Smooth muscle cell (in vitro differentiated cells): ENCODE results near the gene WDPCP. TPM values are rescaled to one million over a fixed set of nuclear protein-coding genes. Genes with fewer than 3 reads are reported as not detected.

Experiments
- DNase-seq: peaks from one replicate; lab custom pipeline; 2025; ENCODE audit not compliant: unreplicated experiment; lab: John Stamatoyannopoulos, UW
- H2AFZ ChIP-seq: fragments of 200-600 bp; sonication (generic); 2 replicates; pipeline ENCODE4 v1.6.0; 2016; ENCODE audit warnings: antibody characterized with exemption, low read depth, mild to moderate bottlenecking
- H3F3A ChIP-seq: fragments of 200-600 bp; sonication (generic); 2 replicates; pipeline ENCODE4 v1.6.0; 2017; ENCODE audit warnings: antibody characterized with exemption, low read depth
- H3K27ac ChIP-seq: fragments of 200-600 bp; sonication (generic); 2 replicates; pipeline ENCODE4 v1.5.1; 2016; ENCODE audit warnings: low read depth, mild to moderate bottlenecking
- H3K27me3 ChIP-seq: fragments of 200-600 bp; sonication (generic); 2 replicates; pipeline ENCODE4 v1.6.1; 2016; ENCODE audit warnings: low read depth, mild to moderate bottlenecking
- H3K36me3 ChIP-seq: fragments of 200-600 bp; sonication (generic); 2 replicates; pipeline ENCODE4 v1.5.1; 2016; ENCODE audit warnings: low read depth
- H3K4me1 ChIP-seq: fragments of 200-600 bp; sonication (generic); 2 replicates; pipeline ENCODE4 v1.5.1; 2016; ENCODE audit warnings: low read depth
- H3K4me2 ChIP-seq: fragments of 200-600 bp; sonication (generic); 2 replicates; pipeline ENCODE4 v1.6.0; 2016; ENCODE audit warnings: mild to moderate bottlenecking
- H3K4me3 ChIP-seq: fragments of 200-600 bp; sonication (generic); 2 replicates; pipeline ENCODE4 v1.5.1; 2016; ENCODE audit warnings: mild to moderate bottlenecking
- H3K79me2 ChIP-seq: fragments of 200-600 bp; sonication (generic); 2 replicates; pipeline ENCODE4 v1.6.0; 2016; ENCODE audit warnings: low read depth, mild to moderate bottlenecking
- H3K9ac ChIP-seq: fragments of 200-600 bp; sonication (generic); 2 replicates; pipeline ENCODE4 v1.6.0; 2016; ENCODE audit warnings: low read depth
- H3K9me3 ChIP-seq: fragments of 200-600 bp; sonication (generic); replicated peaks from 2 replicates; pipeline ENCODE4 v1.5.1; 2016; ENCODE audit warnings: low read depth
- H4K20me1 ChIP-seq: fragments of 200-600 bp; sonication (generic); 2 replicates; pipeline ENCODE4 v1.6.0; 2016; ENCODE audit warnings: low read depth
- WGBS: methylation state at CpG from one replicate; pipeline ENCODE4 v1.1.7; 2016; ENCODE audit warnings: low lambda C conversion rate; 5-methylcytosine and 5-hydroxymethylcytosine counted together
- polyA plus RNA-seq: library from polyadenylated mRNA; unstranded; fragments of >200 nt; fragmentation: Nextera tagmentation; extraction: Ambion mirVana; gene quantifications from 2 replicates; pipeline ENCODE4 v1.2.1, GENCODE V29; 2016
- total RNA-seq: library from RNA; depleted of rRNA; stranded (reverse); fragments of >200 nt; gene quantifications from 2 replicates; pipeline ENCODE4 v1.2.3, GENCODE V29; 2014
- TF ChIP-seq, protein P1 (sequence below): fragments of 200-600 bp; sonication (generic); IDR thresholded peaks from 2 replicates; pipeline ENCODE4 v1.5.1; 2017; ENCODE audit warnings: borderline replicate concordance, mild to moderate bottlenecking, antibody characterized with exemption; ENCODE audit not compliant: insufficient read depth, poor library complexity, severe bottlenecking

The WDPCP gene
- total and polyA plus RNA-seq, 2 experiments from 2014 or later = 7.5 to 8.1 TPM

DNA sequence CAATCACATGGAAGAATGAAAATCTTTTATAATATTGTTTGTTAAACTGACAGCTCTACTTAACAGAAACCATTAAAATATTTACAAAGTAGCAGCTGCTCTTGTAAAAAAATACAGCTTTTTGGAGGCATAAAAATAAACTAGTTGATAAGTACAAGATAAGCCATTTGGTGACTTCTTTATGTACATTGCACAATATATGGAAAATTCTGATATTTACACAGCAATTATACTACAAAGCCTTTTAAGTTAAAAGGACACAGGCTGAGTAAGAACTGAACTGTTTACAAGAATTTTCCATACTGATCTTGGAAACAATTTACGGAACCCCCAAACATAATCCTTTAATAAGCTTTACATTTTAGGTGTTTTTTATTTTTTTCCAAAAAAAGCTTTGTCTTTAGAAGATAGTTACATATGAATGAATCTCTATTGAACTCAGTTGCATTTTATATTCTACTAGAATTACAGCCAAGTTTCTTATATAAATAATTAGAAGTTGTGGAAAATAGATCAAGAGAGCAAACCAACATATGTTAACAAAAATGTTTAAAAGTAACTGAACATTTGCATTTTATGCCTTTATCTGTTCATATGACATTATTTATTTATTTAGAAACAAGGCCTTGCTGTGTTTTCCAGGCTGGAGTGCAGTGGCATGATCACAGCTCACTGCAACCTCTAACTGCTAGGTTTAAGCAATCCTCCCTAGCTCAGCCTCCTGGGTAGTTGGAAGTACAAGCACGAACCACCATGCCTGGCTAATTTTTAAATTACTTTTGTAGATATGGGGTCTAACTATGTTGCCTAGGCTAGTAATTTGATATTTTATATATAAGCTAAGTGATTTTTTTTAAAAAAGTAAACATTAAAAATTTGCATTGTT lies 395.1 kb downstream of the WDPCP start:
- Histone ChIP-seq H3K4me2 (no peak overlapping the region), H3K27me3 (no peaks in the 10 kb centered on the region), H2AFZ (no peak overlapping the region), H3K27ac (no peak overlapping the region), H4K20me1 (no peaks in the 10 kb centered on the region), H3K36me3 (no peaks in the 10 kb centered on the region), H3K4me3 (no peak overlapping the region), H3K9ac (no peak overlapping the region), H3F3A (no peaks in the 10 kb centered on the region), H3K4me1 (no peaks in the 10 kb centered on the region), H3K79me2 (no peaks in the 10 kb centered on the region), H3K9me3 (peaks cover under 1% of the 10 kb centered on the region)
- no peak for DNase-seq
- TF ChIP-seq, protein P1, sequence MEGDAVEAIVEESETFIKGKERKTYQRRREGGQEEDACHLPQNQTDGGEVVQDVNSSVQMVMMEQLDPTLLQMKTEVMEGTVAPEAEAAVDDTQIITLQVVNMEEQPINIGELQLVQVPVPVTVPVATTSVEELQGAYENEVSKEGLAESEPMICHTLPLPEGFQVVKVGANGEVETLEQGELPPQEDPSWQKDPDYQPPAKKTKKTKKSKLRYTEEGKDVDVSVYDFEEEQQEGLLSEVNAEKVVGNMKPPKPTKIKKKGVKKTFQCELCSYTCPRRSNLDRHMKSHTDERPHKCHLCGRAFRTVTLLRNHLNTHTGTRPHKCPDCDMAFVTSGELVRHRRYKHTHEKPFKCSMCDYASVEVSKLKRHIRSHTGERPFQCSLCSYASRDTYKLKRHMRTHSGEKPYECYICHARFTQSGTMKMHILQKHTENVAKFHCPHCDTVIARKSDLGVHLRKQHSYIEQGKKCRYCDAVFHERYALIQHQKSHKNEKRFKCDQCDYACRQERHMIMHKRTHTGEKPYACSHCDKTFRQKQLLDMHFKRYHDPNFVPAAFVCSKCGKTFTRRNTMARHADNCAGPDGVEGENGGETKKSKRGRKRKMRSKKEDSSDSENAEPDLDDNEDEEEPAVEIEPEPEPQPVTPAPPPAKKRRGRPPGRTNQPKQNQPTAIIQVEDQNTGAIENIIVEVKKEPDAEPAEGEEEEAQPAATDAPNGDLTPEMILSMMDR = no peak
- 61% methylated on average over 2 of the region's 2 CpGs for WGBS

GRCh38 chr2:63192169-63192888 lies 395.9 kb downstream of the WDPCP start:
- Histone ChIP-seq H3K9ac (no peak overlapping the region), H3K36me3 (no peaks in the 10 kb centered on the region), H3K9me3 (peaks cover 4% of the 10 kb centered on the region), H3K27ac (no peak overlapping the region), H4K20me1 (no peaks in the 10 kb centered on the region), H3K4me3 (no peak overlapping the region), H3K4me1 (no peaks in the 10 kb centered on the region), H2AFZ (no peak overlapping the region), H3K27me3 (no peaks in the 10 kb centered on the region), H3K4me2 (no peak overlapping the region), H3K79me2 (no peaks in the 10 kb centered on the region), H3F3A (no peaks in the 10 kb centered on the region)
- DNase-seq = no peak
- TF ChIP-seq, protein P1 = no peak

GRCh38 chr2:63189026-63189425 lies 399.3 kb downstream of the WDPCP start:
- DNase-seq = no peak
- H3K27me3 ChIP-seq = no peaks in the 10 kb centered on the region
- H3K9ac ChIP-seq = no peak overlapping the region
- H3K4me1 ChIP-seq = no peaks in the 10 kb centered on the region
- H3K36me3 ChIP-seq = no peaks in the 10 kb centered on the region
- H3K4me2 ChIP-seq = no peak overlapping the region
- peaks cover 4% of the 10 kb centered on the region for H3K9me3 ChIP-seq
- 19% methylated on average over 4 of the region's 4 CpGs for WGBS
- H3K79me2 ChIP-seq = no peaks in the 10 kb centered on the region
- no peak overlapping the region for H2AFZ ChIP-seq
- no peak overlapping the region for H3K4me3 ChIP-seq
- TF ChIP-seq, protein P1 = peak; percentile 40
- H3K27ac ChIP-seq = no peak overlapping the region
- no peaks in the 10 kb centered on the region for H4K20me1 ChIP-seq
- no peaks in the 10 kb centered on the region for H3F3A ChIP-seq
